GM19351 (cell line): ENCODE measurements around the gene OR4X2.
"Not testable (repeated sequence)": the region's sequence is repeated elsewhere in the genome, so short reads cannot be mapped to it uniquely, and the experiment has no call there.

ENCODE experiments used
- ATAC-seq: cut with Tn5 transposase; IDR thresholded peaks from one replicate; pipeline ENCODE4 v1.9.1; 2021; ENCODE audit warnings: mild to moderate bottlenecking, moderate library complexity; ENCODE audit not compliant: unreplicated experiment

OR4X2 gene, protein sequence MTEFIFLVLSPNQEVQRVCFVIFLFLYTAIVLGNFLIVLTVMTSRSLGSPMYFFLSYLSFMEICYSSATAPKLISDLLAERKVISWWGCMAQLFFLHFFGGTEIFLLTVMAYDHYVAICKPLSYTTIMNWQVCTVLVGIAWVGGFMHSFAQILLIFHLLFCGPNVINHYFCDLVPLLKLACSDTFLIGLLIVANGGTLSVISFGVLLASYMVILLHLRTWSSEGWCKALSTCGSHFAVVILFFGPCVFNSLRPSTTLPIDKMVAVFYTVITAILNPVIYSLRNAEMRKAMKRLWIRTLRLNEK

DNA sequence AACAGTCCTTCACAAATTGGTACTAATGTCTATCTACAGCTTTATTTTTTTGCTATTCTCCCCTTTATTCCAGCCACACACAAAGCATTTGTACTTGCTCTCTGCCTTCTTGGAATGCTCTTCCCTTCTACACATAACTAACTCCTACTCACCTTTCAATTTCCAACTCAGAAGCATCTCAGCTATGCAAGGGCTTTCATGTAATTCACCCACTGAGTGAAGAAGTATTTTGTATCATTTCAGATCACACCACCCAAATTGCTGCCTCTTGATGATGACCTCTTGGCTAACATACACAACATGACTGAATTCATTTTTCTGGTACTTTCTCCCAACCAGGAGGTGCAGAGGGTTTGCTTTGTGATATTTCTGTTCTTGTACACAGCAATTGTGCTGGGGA lies at the start of gene OR4X2:
OR4X2 (plus strand) TSS at position 301 of the 400 bp plus-strand sequence; CDS start at position 301, 0 bp downstream.
- ATAC-seq: no peak

DNA sequence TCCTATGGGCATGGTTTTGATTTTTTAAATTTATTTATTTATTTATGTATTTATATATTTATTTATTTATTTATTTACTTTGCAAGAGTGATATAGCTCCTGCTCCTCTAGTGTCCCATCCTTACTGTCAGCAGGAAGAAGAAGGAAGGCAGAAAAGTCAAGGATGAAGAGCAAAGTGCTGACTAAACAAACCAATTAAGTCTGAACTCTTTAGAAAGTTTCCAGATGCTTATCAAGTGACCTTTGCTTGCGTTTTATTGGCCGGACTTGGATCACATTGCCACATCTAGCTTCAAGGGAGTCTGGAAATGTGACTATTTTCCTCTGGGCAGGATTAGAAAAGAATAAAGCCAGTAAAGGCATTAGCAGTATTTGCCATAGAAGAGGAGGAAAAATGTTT lies 37.0 kb upstream of the OR4X2 start:
- ATAC-seq: no peak

DNA sequence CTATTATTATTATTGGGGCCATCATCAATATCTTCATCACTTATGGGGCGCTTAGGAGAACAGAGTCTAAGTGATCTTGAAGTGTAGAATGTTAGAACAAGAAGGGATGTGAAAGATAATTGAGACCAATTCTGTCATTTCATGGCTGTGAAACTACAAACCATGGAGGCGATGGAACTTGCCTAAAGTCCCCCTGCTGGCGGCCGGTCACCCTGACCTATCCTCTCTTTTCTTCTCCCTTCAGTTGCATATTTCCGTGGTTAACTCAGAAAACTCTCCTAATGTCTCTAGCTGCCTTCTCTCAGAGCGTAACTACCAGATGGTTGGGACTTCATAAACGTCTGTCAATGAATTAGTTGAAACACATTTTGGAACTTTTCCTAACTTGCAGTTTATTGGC lies 34.9 kb upstream of the OR4X2 start:
- no peak for ATAC-seq

DNA sequence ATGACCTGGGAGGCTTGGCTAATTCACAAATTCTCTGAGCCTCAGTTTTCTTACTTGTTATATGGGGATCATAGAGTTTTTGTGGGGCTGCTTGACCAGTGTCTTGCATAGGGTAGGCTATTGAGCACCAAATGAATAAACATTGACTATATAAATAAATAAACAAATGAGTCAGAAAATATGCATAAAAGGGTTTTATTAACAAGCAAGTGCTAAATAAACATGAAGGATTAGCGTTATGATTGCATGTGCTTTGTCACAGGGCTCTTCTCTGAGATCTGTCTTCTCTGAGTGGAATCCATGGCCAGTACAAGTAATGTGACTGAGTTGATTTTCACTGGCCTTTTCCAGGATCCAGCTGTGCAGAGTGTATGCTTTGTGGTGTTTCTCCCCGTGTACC lies 28.4 kb upstream of the OR4X2 start, which contains the start of gene OR4B1:
OR4B1 (plus strand) TSS at position 301 of the 400 bp plus-strand sequence; CDS start at position 301, 0 bp downstream.
- no peak for ATAC-seq

DNA sequence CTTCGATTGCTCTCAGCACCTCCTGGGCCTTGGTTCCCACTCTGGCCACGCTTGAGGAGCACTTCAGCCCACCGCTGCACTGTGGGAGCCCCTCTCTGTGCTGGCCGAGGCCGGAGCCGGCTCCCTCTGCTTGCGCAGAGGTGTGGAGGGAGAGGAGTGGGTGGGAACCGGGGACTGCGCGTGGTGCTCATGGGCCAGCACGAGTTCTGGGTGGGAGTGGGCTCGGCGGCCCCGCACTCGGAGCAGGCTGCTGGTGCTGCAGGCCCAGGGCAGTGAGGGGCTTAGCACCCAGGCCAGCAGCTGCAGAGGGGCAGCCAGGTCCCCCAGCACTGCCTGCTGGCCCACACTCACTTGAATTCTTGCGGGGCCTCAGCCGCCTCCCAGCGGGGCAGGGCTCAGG lies 16.1 kb upstream of the OR4X2 start:
- no peak for ATAC-seq

DNA sequence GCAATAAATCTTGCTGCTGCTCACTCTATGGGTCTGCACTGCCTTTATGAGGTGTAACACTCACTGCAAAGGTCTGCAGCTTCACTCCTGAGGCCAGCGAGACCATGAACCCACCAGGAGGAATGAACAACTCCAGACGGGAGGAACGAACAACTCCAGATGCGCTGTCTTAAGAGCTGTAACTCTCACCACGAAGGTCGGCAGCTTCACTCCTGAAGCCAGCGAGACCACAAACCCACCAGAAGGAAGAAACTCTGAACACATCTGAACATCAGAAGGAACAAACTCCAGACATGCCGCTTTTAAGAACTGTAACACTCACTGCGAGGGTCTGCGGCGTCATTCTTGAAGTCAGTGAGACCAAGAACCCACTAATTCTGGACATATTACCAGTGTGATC lies 14.8 kb upstream of the OR4X2 start:
- not testable (repeated sequence) for ATAC-seq

DNA sequence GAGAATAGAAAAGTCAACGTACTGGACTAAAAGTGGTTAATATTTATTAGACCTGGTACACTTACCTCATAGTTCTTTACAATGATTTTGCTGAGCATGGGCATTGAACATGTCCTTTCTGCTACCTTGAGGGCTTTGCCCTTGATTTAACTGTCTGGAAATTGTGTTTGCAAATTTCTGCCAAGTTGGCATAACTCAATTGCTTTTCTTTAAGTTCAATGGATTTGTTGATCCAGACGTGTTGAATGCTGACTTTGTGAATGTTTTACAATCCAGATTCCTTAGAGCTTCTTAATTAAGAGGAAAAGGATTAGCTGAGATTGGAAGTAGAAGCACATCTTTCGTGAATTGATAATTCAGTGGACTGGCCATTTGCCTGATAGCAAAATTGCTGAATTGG lies 7.2 kb upstream of the OR4X2 start:
- ATAC-seq: no peak

DNA sequence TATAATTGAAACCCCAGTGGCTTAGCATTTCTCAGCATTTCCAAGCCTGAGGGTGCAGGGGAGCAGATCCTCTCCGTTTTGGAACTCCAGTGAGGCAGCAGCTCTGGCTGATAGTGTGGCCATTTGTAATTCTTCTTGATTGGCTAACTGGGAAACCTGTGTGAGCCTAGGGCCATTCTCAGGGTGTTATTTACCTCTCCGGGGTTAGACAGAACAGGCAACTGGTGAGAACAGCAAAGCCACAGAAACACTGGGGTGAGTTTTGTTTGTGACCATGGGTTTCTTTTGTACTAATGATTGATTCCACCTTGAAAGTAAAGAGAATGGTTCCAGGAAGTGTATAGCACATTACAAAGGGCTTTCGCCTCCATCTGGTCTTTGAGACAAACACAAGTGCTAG lies 2.4 kb upstream of the OR4X2 start:
- no peak for ATAC-seq

DNA sequence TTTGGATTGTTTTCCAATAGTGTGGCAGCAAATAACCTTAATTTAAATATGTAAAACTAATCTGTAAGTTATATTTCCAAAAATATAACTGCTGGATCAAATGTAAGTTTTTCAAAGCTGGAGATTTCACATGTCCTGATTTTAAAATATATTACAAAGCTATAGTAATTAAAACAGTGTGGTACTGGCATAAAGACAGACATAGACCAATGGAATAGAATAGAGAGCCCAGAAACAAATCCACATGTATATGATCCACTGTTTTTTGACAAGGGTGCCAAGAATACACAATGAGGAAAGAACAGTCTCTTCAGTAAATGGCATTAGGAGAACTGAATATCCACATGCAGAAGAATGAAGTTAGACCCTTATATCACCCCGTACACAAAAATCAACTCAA lies 4.0 kb downstream of the OR4X2 start:
- ATAC-seq: no peak

DNA sequence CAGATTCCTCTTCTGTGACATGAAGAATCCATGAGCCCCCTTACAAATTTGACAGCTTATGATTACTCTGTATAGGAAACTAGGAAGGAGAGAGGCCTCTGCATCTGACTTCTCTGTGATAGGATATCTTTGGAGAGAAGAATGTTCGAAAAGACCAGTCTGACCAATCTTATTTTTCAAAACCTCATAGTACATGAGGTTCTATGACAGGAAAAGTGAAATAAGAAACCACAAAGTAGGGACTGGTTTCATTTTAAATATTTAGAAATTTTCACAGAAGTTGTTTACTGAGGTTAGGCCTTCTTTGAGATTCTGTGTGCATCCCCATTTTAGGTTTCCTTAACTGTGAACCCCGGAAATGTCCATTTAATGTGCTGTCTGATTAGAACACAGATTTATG lies 16.7 kb downstream of the OR4X2 start:
- ATAC-seq: no peak

DNA sequence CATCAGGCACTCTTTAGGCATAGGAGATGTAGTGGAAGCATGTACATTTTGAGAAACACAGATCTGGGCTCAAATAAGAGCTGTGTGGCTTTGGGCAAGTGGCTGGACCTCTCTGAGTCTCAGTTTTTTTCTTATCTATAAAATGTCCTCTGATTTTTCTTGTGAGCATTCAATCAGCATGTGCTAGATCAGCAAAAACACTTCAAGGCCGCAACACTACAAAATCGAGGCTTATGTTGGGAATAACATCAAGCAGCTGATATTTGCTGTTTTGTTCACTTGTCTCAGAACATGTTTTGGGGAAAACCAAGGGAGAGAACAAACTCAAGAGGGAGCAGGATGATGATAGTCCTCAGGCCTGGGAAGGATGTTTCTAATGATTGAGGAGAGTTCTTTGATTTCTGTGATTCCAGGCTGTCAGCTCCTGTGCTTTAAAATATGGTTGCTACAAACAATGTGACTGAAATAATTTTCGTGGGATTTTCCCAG lies 18.6 kb downstream of the OR4X2 start, which contains the start of gene OR4X1:
OR4X1 (plus strand) TSS at position 439 of the 489 bp plus-strand sequence; CDS start at position 439, 0 bp downstream.
- ATAC-seq: no peak

DNA sequence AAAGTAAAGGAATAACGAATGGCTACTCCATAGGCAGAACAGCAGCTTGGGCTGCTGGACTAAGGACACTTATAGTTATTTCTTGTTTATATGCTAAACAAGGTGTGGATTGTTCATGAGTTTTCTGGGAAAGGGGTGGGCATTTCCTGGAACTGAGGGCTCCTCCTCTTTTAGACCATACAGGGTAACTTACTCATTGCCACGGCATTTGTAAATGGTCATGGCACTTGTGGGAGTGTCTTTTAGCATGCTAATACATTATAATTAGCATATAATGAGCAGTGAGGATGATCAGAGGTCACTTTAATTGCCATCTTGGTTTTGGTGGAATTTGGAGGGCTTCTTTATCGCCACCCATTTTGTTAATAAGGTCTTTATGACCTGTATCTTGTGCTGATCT lies 25.7 kb downstream of the OR4X2 start:
- no peak for ATAC-seq

DNA sequence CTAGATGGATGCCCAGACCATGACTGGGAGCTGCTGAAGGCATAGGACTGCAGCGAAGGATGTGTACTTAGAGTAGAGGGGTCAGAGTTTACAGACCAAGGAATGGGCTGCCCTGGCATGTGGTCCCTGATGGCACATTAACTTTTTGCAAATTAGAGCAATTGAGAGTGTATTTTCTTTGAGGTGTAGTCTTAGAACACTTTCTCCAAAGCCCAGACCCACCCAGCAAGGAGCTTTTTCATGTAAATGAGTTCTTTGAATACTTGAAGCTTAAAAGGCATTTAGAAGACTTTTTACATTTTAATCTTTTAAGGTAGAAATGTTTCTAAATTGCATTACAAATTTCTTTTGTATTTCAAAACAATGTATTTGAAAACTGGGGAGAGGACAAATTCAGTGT lies 27.7 kb downstream of the OR4X2 start:
- ATAC-seq: no peak
